Stimulated activated CD8-positive, alpha-beta memory T cell treated with anti-CD3 and anti-CD28 coated beads, Interleukin-7, amount 100 ng/mL, for 4 hours (primary cell): Measurements from ENCODE around the gene TULP3.
A peak's percentile ranks its signal among the peaks of the same experiment; 100 is the strongest.
"Not testable (repeated sequence)": the region's sequence is repeated elsewhere in the genome, so short reads cannot be mapped to it uniquely, and the experiment has no call there.

Experiments
- DNase-seq, 2 donors: peaks; one replicate each; pipeline ENCODE4 v3.0.0-alpha.2; 2020; ENCODE audit warnings: low read depth in 2 of 2

Gene TULP3

GRCh38 chr12:2890388-2891239 is at the start of gene TULP3:
TSS of gene TULP3 (plus strand) at chr12:2890891. CDS start at chr12:2890948, 57 bp downstream.
- peak; percentile 97 to 98 for DNase-seq

DNA sequence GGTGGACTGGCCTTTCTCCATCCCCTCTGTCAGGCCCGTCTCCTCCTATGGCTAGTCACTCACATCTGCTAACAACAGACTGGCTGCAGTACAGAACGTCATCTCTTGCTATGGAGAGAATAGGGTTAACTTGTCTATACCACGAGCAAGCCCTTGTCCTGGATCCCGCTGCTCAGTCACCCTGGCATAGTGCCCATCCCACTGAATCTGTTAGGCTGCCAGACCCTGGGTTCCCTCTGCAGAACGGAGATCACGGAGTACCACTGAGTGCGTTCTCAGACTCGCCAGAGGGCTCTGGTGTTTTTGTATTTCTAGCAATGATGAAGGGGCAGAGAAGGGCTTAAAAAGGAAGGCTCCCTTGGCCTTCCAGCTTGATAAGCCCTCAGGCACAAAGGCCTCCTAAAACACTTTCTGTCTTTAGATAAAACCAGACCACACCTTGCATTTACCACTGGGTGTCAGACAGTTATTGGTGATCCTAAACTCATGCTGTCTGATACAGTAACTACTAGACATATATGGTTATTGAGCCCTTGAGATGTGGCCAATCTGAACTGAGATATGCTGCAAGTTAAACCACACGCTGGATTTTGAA is 49.5 kb upstream of the TULP3 start:
- DNase-seq: no peak

DNA sequence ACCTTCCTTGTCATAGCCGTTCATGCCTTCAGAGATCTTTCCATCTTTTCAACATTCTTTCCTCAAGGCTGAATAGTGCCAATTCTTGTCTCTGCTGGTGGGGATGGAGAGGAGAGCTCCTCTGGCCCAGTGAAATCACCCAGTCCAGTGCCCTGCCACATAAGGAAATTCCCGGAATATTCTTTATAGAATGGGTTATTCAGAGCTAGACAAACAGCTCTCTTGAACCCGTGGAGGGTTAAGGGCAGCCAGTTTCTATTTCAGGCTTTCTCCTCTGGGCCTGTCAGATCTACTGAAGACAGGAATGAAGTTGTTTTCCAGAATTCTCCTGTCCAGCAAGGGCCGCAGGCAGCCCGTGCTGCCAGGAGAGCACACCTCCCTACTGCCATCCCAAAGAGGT is 47.7 kb upstream of the TULP3 start:
- no peak for DNase-seq

GRCh38 chr12:2844786-2845185 is 45.9 kb upstream of the TULP3 start:
- DNase-seq: no peak

- no peak for DNase-seq
Measured at GRCh38 chr12:2845280-2845679, 45.4 kb upstream of the TULP3 start.

DNA sequence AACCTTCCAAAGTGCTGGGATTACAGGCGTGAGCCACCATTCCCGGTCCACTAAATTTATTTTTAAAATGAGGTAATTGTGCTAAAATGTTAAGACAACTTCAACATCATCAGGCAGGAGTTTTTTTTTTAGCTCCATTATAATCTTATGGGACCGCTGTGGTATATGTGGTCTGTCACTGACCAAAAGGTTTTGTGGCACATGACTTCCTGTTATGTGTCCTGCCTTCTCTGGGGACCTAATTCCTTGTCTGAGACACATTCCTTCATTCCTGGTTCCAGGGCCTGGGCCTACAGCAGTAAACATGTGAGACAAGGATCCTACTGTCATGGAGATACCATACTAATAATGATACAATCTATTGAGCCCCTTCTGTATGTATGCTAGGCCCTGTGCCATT is 38.8 kb upstream of the TULP3 start:
- no peak for DNase-seq

DNA sequence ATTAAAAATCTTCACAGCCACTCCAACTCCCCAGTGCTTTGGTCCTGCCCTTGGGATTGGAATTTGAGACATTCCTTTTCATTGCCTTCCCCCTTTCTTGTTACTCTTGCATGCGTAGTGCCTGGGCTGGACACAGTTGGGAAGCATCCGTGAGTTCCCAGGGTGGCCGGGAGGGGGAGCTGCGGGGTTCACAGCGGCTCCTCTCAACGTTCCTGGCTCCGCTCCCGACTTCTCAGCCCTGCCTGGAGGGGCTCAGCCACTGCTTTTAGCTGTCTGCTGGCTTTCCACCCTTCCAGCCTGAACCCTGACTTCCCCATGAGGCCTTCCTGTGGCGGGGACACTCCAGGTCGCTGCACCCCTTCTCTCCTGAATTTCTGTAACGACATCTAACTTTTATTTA is 37.1 kb upstream of the TULP3 start:
- DNase-seq: peak in 1 of 2 donors; percentile 19

- DNase-seq: no peak
Measured at GRCh38 chr12:2854669-2855453, 35.8 kb upstream of the TULP3 start.

- no peak for DNase-seq
Measured at GRCh38 chr12:2855546-2855945, 35.1 kb upstream of the TULP3 start.

DNA sequence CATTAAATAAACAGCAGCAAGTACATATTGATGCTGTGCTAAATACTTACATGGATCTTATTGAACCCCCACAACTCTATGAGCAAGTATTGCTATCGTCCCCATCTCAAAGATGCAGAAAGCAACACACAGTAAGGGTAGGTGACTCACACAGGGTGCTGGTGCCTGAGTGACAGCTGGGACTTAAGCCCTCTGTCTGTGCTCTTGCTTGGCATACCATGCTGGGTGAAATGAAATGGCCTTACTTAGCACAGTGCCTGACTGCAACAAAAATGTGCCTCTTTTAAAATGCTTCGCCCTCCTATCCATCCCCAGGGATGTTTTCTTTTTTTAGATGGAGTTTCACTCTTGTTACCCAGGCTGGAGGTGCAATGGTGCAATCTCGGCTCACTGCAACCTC is 34.6 kb upstream of the TULP3 start:
- no peak for DNase-seq

DNA sequence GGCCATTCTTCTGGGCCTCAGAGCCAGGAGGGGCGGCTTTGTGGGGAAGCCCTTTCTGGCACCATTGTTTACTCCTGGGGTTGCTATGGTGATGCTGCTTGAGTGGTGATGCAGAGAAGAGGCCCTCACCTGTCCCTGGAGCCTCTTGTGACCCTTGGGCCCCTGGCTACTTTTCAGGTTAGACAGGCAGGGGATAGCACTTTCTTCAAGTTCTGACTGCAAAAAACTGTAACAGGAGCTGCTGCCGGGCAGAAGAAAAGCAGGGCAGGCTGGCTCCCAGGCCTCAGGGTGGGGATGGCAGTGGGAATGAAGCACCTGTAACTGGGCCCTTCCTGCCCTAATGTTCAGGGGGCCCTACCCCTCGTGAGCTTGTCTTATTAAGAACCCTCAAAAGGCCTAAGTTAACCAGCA is 33.7 kb upstream of the TULP3 start, which contains the start of gene TEX52:
TEX52 (minus strand) TSS at position 19 of the 411 bp plus-strand sequence; CDS start at position 6, 13 bp downstream.
- DNase-seq: no peak

- no peak for DNase-seq
Measured at GRCh38 chr12:2857576-2857975, 33.1 kb upstream of the TULP3 start.

DNA sequence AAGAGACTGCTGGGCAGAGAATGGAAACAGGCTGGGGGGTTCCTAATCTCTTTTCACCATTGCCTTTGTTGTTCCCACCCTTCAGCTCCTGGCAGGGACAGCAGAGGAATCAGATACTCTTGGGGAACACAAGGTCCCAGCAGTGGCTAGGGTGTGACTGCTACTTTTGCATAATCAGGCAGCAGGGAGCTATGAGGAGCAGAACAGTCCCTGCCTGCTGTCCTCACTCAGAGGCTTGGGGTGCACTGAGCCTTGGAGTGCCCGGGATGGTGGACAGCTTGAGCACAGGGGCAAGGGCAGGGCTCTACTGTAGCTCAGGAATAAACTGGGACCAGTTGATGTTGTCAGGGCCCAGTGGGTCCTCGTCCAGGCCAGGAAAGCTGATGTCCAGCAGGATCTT is 32.4 kb upstream of the TULP3 start:
- DNase-seq: no peak

DNA sequence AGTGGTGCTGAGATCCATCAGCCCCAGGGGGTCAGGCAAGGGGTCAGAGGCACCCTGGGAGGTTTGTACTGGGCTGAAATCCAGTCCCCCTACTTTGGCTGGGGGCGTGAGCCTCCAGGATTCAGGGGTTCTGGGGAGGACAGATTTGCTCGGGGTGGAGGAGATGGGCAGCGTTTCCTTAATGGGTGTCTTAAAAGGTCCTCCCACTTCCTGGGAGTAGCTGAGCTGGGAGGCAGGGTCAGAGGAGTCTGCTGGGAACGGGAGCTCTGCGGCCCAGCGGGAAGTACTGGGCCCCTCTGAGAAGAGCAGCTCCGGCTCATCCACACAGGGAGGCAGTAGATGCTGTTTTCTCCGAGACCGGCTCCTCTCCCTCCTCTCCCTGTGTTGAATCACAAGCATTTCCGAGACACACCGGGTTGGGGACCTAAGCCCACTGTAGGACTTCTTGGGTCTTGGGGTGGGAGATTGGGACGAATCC is 31.7 kb upstream of the TULP3 start:
- no peak for DNase-seq

- DNase-seq: no peak
Measured at GRCh38 chr12:2860170-2860569, 30.5 kb upstream of the TULP3 start.

DNA sequence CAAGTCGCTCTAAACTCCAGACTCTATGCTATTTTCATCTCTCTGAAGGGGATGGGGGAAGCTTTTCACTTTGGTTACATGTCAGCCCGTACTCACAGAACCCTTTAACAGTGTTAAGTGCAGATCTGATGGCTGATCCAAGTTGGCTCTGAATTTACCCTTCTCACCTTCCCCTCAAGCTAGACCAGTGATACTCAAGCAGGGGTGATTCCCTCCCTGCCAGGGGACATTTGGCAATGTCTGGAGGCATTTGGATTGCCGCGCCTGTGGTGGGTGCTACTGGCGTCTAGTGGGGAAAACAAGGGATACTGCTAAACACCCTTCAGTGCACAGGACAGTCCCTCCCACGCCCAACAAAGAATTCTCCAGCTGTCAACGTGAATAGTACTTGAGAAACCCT is 27.8 kb upstream of the TULP3 start:
- no peak for DNase-seq

DNA sequence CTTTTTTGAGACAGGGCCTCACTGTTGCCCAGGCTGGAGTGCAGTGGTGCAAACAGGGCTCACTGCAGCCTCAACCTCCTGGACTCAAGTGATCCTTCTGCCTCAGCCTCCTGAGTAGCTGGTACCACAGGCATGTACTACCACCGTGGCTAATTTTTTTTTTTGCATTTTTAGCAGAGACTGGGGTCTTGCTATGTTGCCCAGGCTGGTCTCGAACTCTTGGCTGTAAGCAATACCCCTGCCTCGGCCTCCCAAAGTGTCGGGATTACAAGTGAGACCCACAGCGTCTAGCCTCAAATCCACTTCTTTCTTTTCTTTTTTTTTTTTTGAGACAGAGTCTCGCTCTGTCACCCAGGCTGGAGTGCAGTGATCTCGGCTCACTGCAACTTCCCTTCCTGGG is 27.3 kb upstream of the TULP3 start:
- not testable (repeated sequence) for DNase-seq

GRCh38 chr12:2864198-2864597 is 26.5 kb upstream of the TULP3 start:
- DNase-seq: no peak

- not testable (repeated sequence) for DNase-seq
Measured at GRCh38 chr12:2868986-2869632, 21.6 kb upstream of the TULP3 start.

DNA sequence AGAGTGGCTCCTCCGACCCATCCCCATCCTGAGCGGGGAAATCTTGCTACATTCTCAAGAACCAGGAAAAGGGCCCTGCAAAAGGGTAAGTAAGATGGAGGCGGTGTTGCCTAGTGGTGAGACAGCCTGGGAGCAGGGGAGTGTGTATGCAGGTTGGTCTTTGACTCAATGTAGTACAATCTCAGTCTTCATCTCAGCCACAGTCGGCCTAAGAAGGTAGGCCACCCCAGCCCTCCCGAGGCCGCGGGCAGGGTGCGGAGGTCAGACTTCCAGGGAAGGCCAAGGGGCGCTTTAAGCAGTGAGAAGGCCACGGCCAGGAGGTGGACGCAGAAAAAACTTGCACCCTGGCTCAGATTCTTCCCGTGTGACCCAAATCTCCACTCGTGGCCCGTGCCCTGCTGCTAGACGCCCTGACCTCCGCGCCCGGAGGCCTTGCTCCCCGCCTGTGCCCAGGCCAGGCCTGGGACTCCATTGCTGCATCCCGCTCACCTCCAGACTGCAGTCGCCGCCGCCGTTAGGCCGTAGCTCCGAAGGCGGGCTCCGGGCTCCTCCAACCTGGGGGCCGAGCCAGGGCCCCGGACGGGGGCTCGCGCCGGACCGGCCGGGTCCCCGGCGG is 14.2 kb upstream of the TULP3 start:
- no peak for DNase-seq
